Upper lobe of right lung (tissue), 1 donor: ENCODE measurements around the gene CEBPE. TPM values are rescaled to one million over a fixed set of nuclear protein-coding genes. Genes with fewer than 3 reads are reported as not detected.

Experiments
- ATAC-seq: fragments of 200-7000 bp; cut with Tn5 transposase; one replicate; pipeline ENCODE4 v1.9.1; 2020; ENCODE audit warnings: mild to moderate bottlenecking, moderate library complexity
- DNase-seq: peaks from one replicate; pipeline ENCODE4 v3.0.0-alpha.2; 2020
- H3K27ac ChIP-seq: fragments of 200-600 bp; one replicate; pipeline ENCODE4 v1.8.0; 2022
- H3K27me3 ChIP-seq: fragments of 200-600 bp; one replicate; pipeline ENCODE4 v1.8.0; 2022; ENCODE audit warnings: mild to moderate bottlenecking
- H3K36me3 ChIP-seq: fragments of 200-600 bp; one replicate; pipeline ENCODE4 v1.8.0; 2022
- H3K4me1 ChIP-seq: fragments of 200-600 bp; one replicate; pipeline ENCODE4 v1.8.0; 2022
- H3K4me3 ChIP-seq: fragments of 200-600 bp; one replicate; pipeline ENCODE4 v1.8.0; 2022; ENCODE audit warnings: mild to moderate bottlenecking
- H3K9me3 ChIP-seq: fragments of 200-600 bp; one replicate; pipeline ENCODE4 v1.8.0; 2022
- CTCF ChIP-seq: fragments of 200-600 bp; IDR thresholded peaks from one replicate; pipeline ENCODE4 v1.8.0; 2022; ENCODE audit warnings: antibody characterized with exemption
- intact Hi-C: fragments of 100-400 bp; cut with DNase I; formaldehyde crosslinking; loops from one replicate; pipeline ENCODE4 v1.11.0; 2022
- total RNA-seq: library from RNA; stranded (reverse); fragmentation: NEBNext Ultra II Directional; extraction: Animal tissue kit (Norgen Biotek cat#: 25700); gene quantifications from one replicate; pipeline ENCODE4 v1.2.1, GENCODE V29; 2021
- donor health status: DM: no; HTN: yes; CAD: no; lungs with severe emphysema.

Gene CEBPE
- total RNA-seq, 1 donor from 2014 or later: not detected

GRCh38 chr14:23067847-23068788 is 50.9 kb downstream of the CEBPE start:
- intact Hi-C loops: no loop called here
- H3K4me3 ChIP-seq: no peak overlapping the region
- no peak overlapping the region for H3K27ac ChIP-seq
- H3K9me3 ChIP-seq: no peaks in the 10 kb centered on the region
- H3K4me1 ChIP-seq: peaks cover 33% of the 10 kb centered on the region
- no peak for TF ChIP-seq CTCF
- H3K36me3 ChIP-seq: peaks cover 72% of the 10 kb centered on the region
- no peaks in the 10 kb centered on the region for H3K27me3 ChIP-seq
- ATAC-seq: no peak
- DNase-seq: no peak

Other genes with a start within 250 kb of the CEBPE start
- 142 TPM for gene LRP10, start 247.5 kb downstream of the CEBPE start, total RNA-seq
- gene REM2, start 236.0 kb downstream of the CEBPE start, total RNA-seq: 0.41 TPM
- gene RBM23, start 200.1 kb downstream of the CEBPE start, total RNA-seq: 83.5 TPM
- gene PRMT5, start 189.9 kb downstream of the CEBPE start, total RNA-seq: 38.9 TPM
- 44.7 TPM for gene HAUS4, start 162.2 kb downstream of the CEBPE start, total RNA-seq
- gene AJUBA, start 136.7 kb downstream of the CEBPE start, total RNA-seq: 37.8 TPM
- 8.4 TPM for gene C14orf93, start 109.1 kb downstream of the CEBPE start, total RNA-seq
- gene PSMB5, start 84.4 kb downstream of the CEBPE start, total RNA-seq: 75.7 TPM
- gene PSMB11, start 77.0 kb downstream of the CEBPE start, total RNA-seq: not detected
- gene CDH24, start 61.7 kb downstream of the CEBPE start, total RNA-seq: 7.8 TPM
- 161 TPM for gene ACIN1, start 24.1 kb downstream of the CEBPE start, total RNA-seq
- gene C14orf119, start 23.8 kb downstream of the CEBPE start, total RNA-seq: 55.3 TPM
- gene CIROP, start 14.3 kb downstream of the CEBPE start, total RNA-seq: not detected
- gene SLC7A8, start 64.4 kb upstream of the CEBPE start, total RNA-seq: 49.8 TPM
- gene RNF212B, start 118.7 kb upstream of the CEBPE start, total RNA-seq: not detected
- gene HOMEZ, start 166.9 kb upstream of the CEBPE start, total RNA-seq: 11.0 TPM
- gene PPP1R3E, start 183.6 kb upstream of the CEBPE start, total RNA-seq: 14.6 TPM
- gene BCL2L2, start 187.6 kb upstream of the CEBPE start, total RNA-seq: 53.0 TPM
- gene PABPN1, start 202.2 kb upstream of the CEBPE start, total RNA-seq: 118 TPM
- gene SLC22A17, start 233.6 kb upstream of the CEBPE start, total RNA-seq: 12.1 TPM
- gene EFS, start 245.9 kb upstream of the CEBPE start, total RNA-seq: 10.4 TPM